Endothelial cell of umbilical vein (primary cell): Measurements from ENCODE around the gene KIF2B. TPM values are rescaled to one million over a fixed set of nuclear protein-coding genes. Genes with fewer than 3 reads are reported as not detected.

Experiments used
- BruUV-seq: library from RNA; stranded (reverse); fragments of 400-500 nt; replicated peaks from 2 replicates; lab custom pipeline; 2021; lab: Mats Ljungman, UMichigan
- CTCF ChIA-PET: fragments of 300-600, 350-600 bp; sonication (Branson Sonifier 250); formaldehyde crosslinking; loops from one replicate; lab custom pipeline; 2021; ENCODE audit warnings: antibody characterized with exemption, inconsistent platforms; lab: Charles Lee
- POLR2A ChIA-PET: fragments of 300-600, 350-600 bp; sonication (Branson Sonifier 250); formaldehyde crosslinking; loops from one replicate; lab custom pipeline; 2021; ENCODE audit warnings: antibody characterized with exemption, inconsistent platforms; lab: Charles Lee
- DNase-seq: peaks from one replicate; pipeline ENCODE4 v3.0.0-alpha.2; 2011; ENCODE audit warnings: low read depth, low spot score
- FAIRE-seq: peaks from 2 replicates; lab custom pipeline; 2011; peaks lifted over from hg19 to GRCh38; lab: Jason Lieb, UNC
- H2AFZ ChIP-seq: 2 replicates; pipeline ENCODE4 v1.6.0; 2012; ENCODE audit warnings: low read depth, low read length, control low read depth, inconsistent platforms
- H3K27ac ChIP-seq: 2 replicates; pipeline ENCODE4 v1.5.1; 2011; ENCODE audit warnings: low read depth, mild to moderate bottlenecking, control low read depth, low read length, moderate library complexity; ENCODE audit not compliant: insufficient read depth
- H3K27me3 ChIP-seq, 2 experiments: 2 replicates each; pipeline versions ENCODE4 v1.6.0 to v1.6.1; 2011; ENCODE audit warnings: low read length in 2 of 2, mixed read lengths in 1 of 2; ENCODE audit not compliant: control insufficient read depth in 2 of 2, insufficient read depth in 2 of 2
- H3K36me3 ChIP-seq, 2 experiments: 2 replicates in 1 of 2; 3 replicates in 1 of 2; pipeline ENCODE4 v1.5.1; 2011; ENCODE audit warnings: low read length in 2 of 2, mild to moderate bottlenecking in 1 of 2, moderate library complexity in 1 of 2; ENCODE audit not compliant: control insufficient read depth in 2 of 2, insufficient read depth in 2 of 2; ENCODE audit errors: extremely low read depth in 1 of 2
- H3K4me1 ChIP-seq: 3 replicates; pipeline ENCODE4 v1.5.1; 2011; ENCODE audit warnings: mild to moderate bottlenecking, low read length; ENCODE audit not compliant: control insufficient read depth, insufficient read depth; ENCODE audit errors: extremely low read depth
- H3K4me2 ChIP-seq: 2 replicates; pipeline ENCODE4 v1.6.1; 2011; ENCODE audit warnings: low read length, control low read depth, mixed read lengths; ENCODE audit not compliant: insufficient read depth
- H3K4me3 ChIP-seq, 3 experiments: fragments of 200-600 bp in 1 of 3; sonication (generic), shearing (Covaris generic) in 1 of 3; replicated peaks in 1 of 3; 2 replicates each; pipeline ENCODE4 v1.5.1; 2011 to 2016; ENCODE audit warnings: control low read depth in 3 of 3, low read length in 3 of 3, mild to moderate bottlenecking in 2 of 3, inconsistent platforms in 1 of 3, low read depth in 1 of 3, moderate library complexity in 1 of 3; ENCODE audit not compliant: insufficient read depth in 1 of 3
- H3K79me2 ChIP-seq: 2 replicates; pipeline ENCODE4 v1.6.0; 2012; ENCODE audit warnings: low read length, inconsistent platforms; ENCODE audit not compliant: control insufficient read depth, insufficient read depth
- H3K9ac ChIP-seq: replicated peaks from 2 replicates; pipeline ENCODE3; 2011; ENCODE audit warnings: low read length, control low read depth; ENCODE audit not compliant: insufficient read depth; ENCODE audit errors: extremely low read depth
- H3K9me1 ChIP-seq: replicated peaks from 3 replicates; pipeline ENCODE4 v1.6.0; 2011; ENCODE audit warnings: mild to moderate bottlenecking, low read length; ENCODE audit not compliant: control insufficient read depth, insufficient read depth; ENCODE audit errors: extremely low read depth
- H3K9me3 ChIP-seq: replicated peaks from 2 replicates; pipeline ENCODE4 v1.5.1; 2012; ENCODE audit warnings: low read length, inconsistent platforms; ENCODE audit not compliant: control insufficient read depth, insufficient read depth
- H4K20me1 ChIP-seq: replicated peaks from 2 replicates; pipeline ENCODE3; 2011; ENCODE audit warnings: mild to moderate bottlenecking, low read length; ENCODE audit not compliant: control insufficient read depth, insufficient read depth; ENCODE audit errors: extremely low read depth
- CTCF ChIP-seq, 2 donors: IDR thresholded peaks; 1 replicate in 1 of 2; 2 replicates in 1 of 2; pipeline ENCODE4 v1.5.1; 2011; ENCODE audit warnings: low read length in 2 of 2, mild to moderate bottlenecking in 2 of 2, moderate library complexity in 2 of 2, control low read depth in 1 of 2, inconsistent platforms in 1 of 2, low read depth in 1 of 2; ENCODE audit not compliant: insufficient read depth in 1 of 2; ENCODE audit errors: extremely low read depth in 1 of 2
- EZH2 ChIP-seq: IDR thresholded peaks from 2 replicates; pipeline ENCODE4 v1.6.1; 2012; ENCODE audit warnings: borderline replicate concordance, low read depth, mild to moderate bottlenecking, moderate library complexity, low read length, inconsistent platforms; ENCODE audit not compliant: severe bottlenecking
- FOS ChIP-seq: IDR thresholded peaks from 2 replicates; pipeline ENCODE4 v1.6.1; 2011; ENCODE audit warnings: mild to moderate bottlenecking, low read length, moderate library complexity, borderline replicate concordance; ENCODE audit not compliant: insufficient read depth
- GATA2 ChIP-seq: IDR thresholded peaks from 2 replicates; pipeline ENCODE4 v1.7.0; 2011; ENCODE audit warnings: low read depth, mild to moderate bottlenecking, moderate library complexity, mixed read lengths, low read length; ENCODE audit not compliant: insufficient read length, insufficient read depth
- JUN ChIP-seq: IDR thresholded peaks from 2 replicates; pipeline ENCODE4 v1.6.1; 2011; ENCODE audit warnings: borderline replicate concordance, low read depth; ENCODE audit not compliant: insufficient read length, insufficient read depth
- MAX ChIP-seq: IDR thresholded peaks from 2 replicates; pipeline ENCODE4 v1.6.1; 2011; ENCODE audit not compliant: insufficient read depth, insufficient read length
- MYC ChIP-seq: IDR thresholded peaks from one replicate; pipeline ENCODE4 v1.6.1; 2011; ENCODE audit warnings: mild to moderate bottlenecking, low read depth, low read length
- POLR2A ChIP-seq: IDR thresholded peaks from 2 replicates; pipeline ENCODE4 v1.6.1; 2012; ENCODE audit warnings: low read depth, mild to moderate bottlenecking, control low read depth, low read length
- POLR2AphosphoS5 ChIP-seq: IDR thresholded peaks from 2 replicates; pipeline ENCODE4 v1.6.1; 2012; ENCODE audit warnings: low read depth, mild to moderate bottlenecking, control low read depth, low read length, moderate library complexity; ENCODE audit not compliant: insufficient read depth
- dilution Hi-C: fragments of 300-500 bp; cut with MboI; formaldehyde crosslinking; loops from one replicate; pipeline ENCODE4 v1.15.0; 2019; ENCODE audit warnings: low sequenced_read_pairs; ENCODE audit not compliant: extremely low pct_ligation_motif_present
- intact Hi-C: fragments of 100-400 bp; cut with micrococcal nuclease; formaldehyde crosslinking; loops from one replicate; pipeline ENCODE4 v1.10.0; 2022
- polyA plus RNA-seq, 4 experiments: library from polyadenylated mRNA; depleted of rRNA in 3 of 4; stranded (reverse) in 3 of 4; unstranded in 1 of 4; fragments of >200 nt; gene quantifications; 2 replicates each; pipeline versions ENCODE4 v1.2.1 to v1.2.3, GENCODE V29; 2011 to 2012; ENCODE audit warnings: missing spikeins in 1 of 4
- total RNA-seq: library from RNA; stranded (reverse); gene quantifications from 2 replicates; pipeline ENCODE4 v1.2.3, GENCODE V29; 2021

Gene KIF2B
- total and polyA plus RNA-seq, 2 donors (not counting 3 experiments of a cell fraction or from before 2014, with no cell fraction given) = not detected

- no TSS peak for BruUV-seq
- Histone ChIP-seq H3K27ac (no peak overlapping the region), H3K9me3 (peaks cover 8% of the 10 kb centered on the region), H3K4me2 (no peak overlapping the region), H3K9me1 (no peaks in the 10 kb centered on the region), H2AFZ (no peak overlapping the region), H3K4me3 (no peak overlapping the region), H3K9ac (no peak overlapping the region), H4K20me1 (no peaks in the 10 kb centered on the region), H3K27me3 (no peaks in the 10 kb centered on the region), H3K4me1 (no peaks in the 10 kb centered on the region), H3K79me2 (no peaks in the 10 kb centered on the region), H3K36me3 (no peaks in the 10 kb centered on the region)
- dilution Hi-C loops = no loop called here
- ChIA-PET CTCF (no interaction called here), POLR2A (no interaction called here)
- FAIRE-seq (no peak), DNase-seq (no peak)
- no peak for TF ChIP-seq MAX
- no peak for TF ChIP-seq FOS
- TF ChIP-seq GATA2 = no peak
- TF ChIP-seq POLR2A = no peak
- no peak for TF ChIP-seq MYC
- no peak for TF ChIP-seq JUN
- no peak for TF ChIP-seq EZH2
- no peak for TF ChIP-seq POLR2AphosphoS5
- no peak for TF ChIP-seq CTCF (IDR thresholded peaks at IDR 0.05; ENCODE audit: extremely low read depth in 1 of 2, insufficient read depth in 1 of 2, low read depth in 1 of 2, low read length in 2 of 2)
- intact Hi-C loops = no loop called here
These were observed 30.3 kb upstream of the KIF2B start for GRCh38 chr17:53792451-53792850.
